Urinary bladder (tissue), 4 donors: ENCODE measurements around the gene PDE1A. TPM values are rescaled to one million over a fixed set of nuclear protein-coding genes. Genes with fewer than 3 reads are reported as not detected.

Experiments
- DNase-seq: peaks from one replicate; pipeline ENCODE4 v3.0.0-alpha.2; 2015; ENCODE audit errors: extremely low spot score
- H3K27ac ChIP-seq: one replicate; pipeline ENCODE4 v1.5.1; 2013; ENCODE audit warnings: low read depth, mild to moderate bottlenecking, moderate library complexity
- H3K36me3 ChIP-seq: one replicate; pipeline ENCODE4 v1.6.1; 2013; ENCODE audit warnings: mild to moderate bottlenecking, moderate library complexity; ENCODE audit not compliant: insufficient read depth
- H3K4me1 ChIP-seq: one replicate; pipeline ENCODE4 v1.6.1; 2013; ENCODE audit warnings: mild to moderate bottlenecking, moderate library complexity; ENCODE audit not compliant: insufficient read depth
- H3K4me3 ChIP-seq: one replicate; pipeline ENCODE4 v1.5.1; 2013; ENCODE audit warnings: low read depth, low read length
- WGBS: extraction: QIAGEN DNeasy Blood & Tissue Kit; methylation state at CpG from one replicate; pipeline ENCODE4 v1.1.7; 2013; 5-methylcytosine and 5-hydroxymethylcytosine counted together
- polyA plus RNA-seq: library from polyadenylated mRNA; stranded (reverse); fragments of 200-250 nt; gene quantifications from one replicate; pipeline ENCODE4 v1.2.3, GENCODE V29; 2013
- total RNA-seq: library from RNA; depleted of rRNA; stranded (reverse); fragments of >200 nt; gene quantifications from one replicate; pipeline ENCODE4 v1.2.3, GENCODE V29; 2014
- donor health status: healthy with polysubstance abuse.
- donor health status: healthy.

The PDE1A gene
- total and polyA plus RNA-seq, 2 donors: 17.1 to 49.9 TPM

DNA sequence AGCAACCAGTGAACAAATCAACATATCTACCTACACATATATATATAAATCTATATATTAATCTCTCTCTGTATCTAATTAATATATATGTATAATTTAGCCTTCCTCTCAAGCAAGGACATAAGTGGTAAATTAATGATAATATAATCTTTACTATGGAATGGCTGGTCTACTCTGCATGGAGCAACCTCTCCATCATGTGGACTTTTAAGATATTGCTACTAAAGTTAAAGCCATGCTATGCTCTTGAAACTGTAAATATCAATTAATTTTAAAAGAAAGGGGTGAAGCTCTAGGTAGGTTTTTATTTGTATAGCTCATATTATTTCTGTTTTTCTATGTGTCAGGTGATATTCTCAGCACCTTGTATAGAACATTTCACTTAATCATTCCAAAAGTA, 294.2 kb downstream of the PDE1A start:
- DNase-seq: no peak
- Histone ChIP-seq H3K4me3 (no peak overlapping the region), H3K27ac (no peak overlapping the region), H3K4me1 (no peaks in the 10 kb centered on the region), H3K36me3 (no peaks in the 10 kb centered on the region)

DNA sequence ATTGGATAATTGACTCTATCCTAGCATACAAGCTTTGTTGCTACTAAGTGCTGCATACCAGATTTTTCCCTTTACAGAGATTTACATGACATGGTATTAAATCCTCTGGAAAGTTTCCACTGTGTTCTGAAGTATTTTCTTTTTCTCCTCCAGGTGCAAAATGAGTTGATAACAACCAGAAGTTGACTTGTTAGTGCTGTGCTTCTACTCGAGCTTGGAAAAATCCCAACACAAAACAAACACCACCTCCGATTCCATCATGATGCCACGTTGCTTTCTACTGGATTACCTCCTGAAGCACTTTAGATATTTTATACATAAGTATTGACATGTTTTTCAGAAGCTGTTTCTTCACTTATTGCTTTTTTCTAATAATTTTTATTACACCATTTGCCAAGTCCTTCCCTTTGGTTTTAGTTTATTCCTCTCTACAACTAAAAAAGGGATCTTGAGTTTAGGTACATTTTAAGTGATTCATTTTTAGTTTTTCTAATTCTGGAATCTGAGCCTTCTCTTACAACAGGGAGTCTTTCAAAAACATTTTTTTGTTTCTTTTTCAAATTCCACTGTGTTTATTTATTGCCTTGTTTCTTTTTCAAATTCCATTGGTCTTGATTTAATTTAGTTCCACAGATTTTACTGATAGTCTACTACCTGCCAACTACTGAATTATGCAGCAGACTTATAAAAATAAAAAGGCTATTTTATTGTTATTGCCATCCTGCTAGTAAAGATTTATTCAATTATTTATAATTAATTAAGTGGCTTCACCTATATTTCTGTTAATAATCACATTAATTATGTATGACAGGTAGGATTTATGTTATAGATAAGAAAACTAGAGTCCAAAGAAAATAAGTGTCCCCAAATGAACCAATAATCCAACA, 297.8 kb downstream of the PDE1A start:
- WGBS: 34% methylated on average over 3 of the region's 3 CpGs
- DNase-seq: no peak

DNA sequence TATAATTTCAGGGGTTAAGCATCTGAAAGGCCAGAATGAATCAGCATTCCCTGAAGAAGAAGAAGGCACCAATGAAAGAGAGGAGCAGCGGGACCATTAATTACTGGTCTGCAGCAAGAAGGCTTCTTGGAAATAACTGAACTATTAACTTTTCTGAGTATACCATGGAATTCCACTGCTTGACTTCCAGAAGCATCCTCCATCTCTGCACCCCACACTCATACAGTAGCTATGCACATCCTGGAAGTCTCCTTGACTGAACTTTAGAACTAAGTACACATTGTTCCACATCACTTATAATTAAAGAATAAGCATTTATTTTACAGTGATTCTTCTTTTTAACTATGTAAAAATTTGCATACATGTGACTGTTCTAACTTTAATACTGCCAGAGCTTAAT, 309.6 kb downstream of the PDE1A start:
- no peaks in the 10 kb centered on the region for H3K36me3 ChIP-seq
- DNase-seq: no peak
- no peak overlapping the region for H3K27ac ChIP-seq
- WGBS: 64% methylated on average over 1 of the region's 1 CpG
- no peak overlapping the region for H3K4me3 ChIP-seq
- no peaks in the 10 kb centered on the region for H3K4me1 ChIP-seq

More for the DNA sequence above, 297.8 kb downstream of the PDE1A start:
- Histone ChIP-seq H3K4me3 (no peak overlapping the region), H3K27ac (no peak overlapping the region), H3K36me3 (no peaks in the 10 kb centered on the region), H3K4me1 (no peaks in the 10 kb centered on the region)

DNA sequence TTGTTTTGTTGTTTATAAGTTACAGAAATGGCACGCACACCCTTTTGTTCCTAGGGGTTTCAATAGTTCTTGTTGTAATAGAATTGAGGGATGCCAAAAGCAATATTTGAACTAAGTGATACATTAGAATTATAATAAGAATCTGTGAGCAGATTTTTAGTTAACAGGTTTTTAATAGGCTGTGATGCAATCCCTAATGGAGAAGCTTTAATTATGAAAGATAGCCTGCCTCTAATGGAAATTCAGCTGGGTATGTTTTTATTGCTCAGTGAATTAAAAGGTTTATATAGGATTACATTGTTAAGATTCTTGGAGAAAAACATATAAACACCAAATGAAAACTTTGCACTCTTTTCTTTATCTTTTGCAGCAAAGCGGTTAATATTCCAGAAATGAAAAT, 310.1 kb downstream of the PDE1A start:
- no peak for DNase-seq
- WGBS: 71% methylated on average over 2 of the region's 2 CpGs
- no peak overlapping the region for H3K27ac ChIP-seq
- no peak overlapping the region for H3K4me3 ChIP-seq
- H3K36me3 ChIP-seq: no peaks in the 10 kb centered on the region
- no peaks in the 10 kb centered on the region for H3K4me1 ChIP-seq

DNA sequence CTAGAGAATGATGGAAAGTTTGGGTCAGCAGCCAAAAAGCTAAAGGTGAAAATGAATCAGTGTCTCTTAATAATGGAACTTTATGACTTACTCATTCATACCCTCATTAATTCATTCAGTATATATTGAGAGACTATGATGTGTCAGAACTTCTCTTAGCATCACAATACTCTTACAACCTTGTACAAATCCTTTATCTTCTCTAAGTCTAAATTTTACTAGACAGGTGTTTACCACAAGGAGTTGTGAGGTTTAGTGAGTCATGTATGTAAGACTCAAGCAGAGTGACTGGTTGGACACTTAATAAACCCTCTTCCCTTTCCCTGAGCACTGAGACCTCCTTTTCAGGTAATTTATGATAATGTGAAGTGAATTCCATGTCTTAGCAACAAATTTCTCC, 311.6 kb downstream of the PDE1A start:
- Histone ChIP-seq H3K4me1 (no peaks in the 10 kb centered on the region), H3K27ac (no peak overlapping the region), H3K36me3 (no peaks in the 10 kb centered on the region), H3K4me3 (no peak overlapping the region)
- DNase-seq: no peak

DNA sequence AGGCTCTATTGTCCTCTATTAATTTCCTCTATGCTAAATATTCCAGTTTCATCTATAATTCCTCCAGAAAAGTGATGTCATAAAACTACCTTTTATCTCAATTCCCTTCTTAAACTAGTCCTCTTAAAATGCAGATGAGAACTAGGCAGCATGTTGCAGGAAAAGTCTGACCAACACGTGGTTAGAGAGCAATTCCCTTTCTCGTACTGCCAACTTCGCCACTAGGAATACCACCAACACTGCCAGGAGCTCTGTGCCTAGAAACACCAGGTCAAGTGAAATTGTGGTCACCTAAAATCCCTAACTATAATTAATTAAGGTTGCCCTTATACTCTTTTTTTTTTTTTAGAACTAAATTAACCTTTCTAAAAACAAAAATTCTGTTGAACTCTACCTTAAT, 313.5 kb downstream of the PDE1A start:
- no peak for DNase-seq
- Histone ChIP-seq H3K4me3 (no peak overlapping the region), H3K27ac (no peak overlapping the region), H3K36me3 (no peaks in the 10 kb centered on the region), H3K4me1 (no peaks in the 10 kb centered on the region)
- 74% methylated on average over 3 of the region's 3 CpGs for WGBS

DNA sequence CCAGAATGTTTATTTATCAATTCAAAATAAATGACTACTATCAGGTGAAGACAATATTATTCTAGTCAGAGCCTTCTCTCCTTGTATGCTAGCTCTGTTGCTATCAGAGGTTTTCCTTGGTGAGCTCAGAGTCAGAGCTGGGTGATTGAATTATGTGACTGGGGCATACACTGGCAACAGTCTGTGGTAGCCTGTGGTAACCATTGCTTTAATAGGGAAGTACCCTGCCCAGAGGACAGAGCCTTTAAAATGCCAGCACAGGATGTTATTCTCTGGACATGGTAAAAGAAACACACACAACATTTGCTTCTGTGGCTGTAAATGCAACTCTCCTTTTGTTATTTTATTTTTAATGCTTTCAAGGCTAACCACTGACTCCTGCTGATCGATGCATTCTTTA, 316.5 kb downstream of the PDE1A start:
- WGBS: 86% methylated on average over 1 of the region's 1 CpG
- Histone ChIP-seq H3K4me3 (no peak overlapping the region), H3K27ac (no peak overlapping the region), H3K36me3 (no peaks in the 10 kb centered on the region), H3K4me1 (no peaks in the 10 kb centered on the region)
- DNase-seq: no peak

DNA sequence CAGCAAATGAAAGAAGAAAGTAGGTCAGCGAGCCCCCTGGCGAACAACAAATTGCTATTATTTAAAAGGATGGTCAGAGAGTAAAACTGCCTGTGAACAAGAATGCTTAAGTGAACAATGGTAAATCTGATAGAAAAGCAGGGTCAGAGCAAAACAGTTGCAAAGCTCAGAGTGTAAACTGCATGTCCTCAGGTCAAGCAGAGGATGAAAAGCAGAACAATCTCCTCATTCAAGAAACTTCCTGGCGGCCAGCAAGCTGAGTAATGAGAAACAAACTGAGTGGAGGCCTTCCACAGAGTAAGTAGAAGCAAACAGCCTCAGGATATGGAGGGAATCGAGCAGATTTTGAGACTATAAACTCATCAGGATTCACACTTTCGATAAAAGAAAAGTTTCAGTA, 323.3 kb downstream of the PDE1A start:
- Histone ChIP-seq H3K4me1 (no peaks in the 10 kb centered on the region), H3K27ac (no peak overlapping the region), H3K4me3 (no peak overlapping the region), H3K36me3 (no peaks in the 10 kb centered on the region)
- 71% methylated on average over 5 of the region's 5 CpGs for WGBS
- no peak for DNase-seq

DNA sequence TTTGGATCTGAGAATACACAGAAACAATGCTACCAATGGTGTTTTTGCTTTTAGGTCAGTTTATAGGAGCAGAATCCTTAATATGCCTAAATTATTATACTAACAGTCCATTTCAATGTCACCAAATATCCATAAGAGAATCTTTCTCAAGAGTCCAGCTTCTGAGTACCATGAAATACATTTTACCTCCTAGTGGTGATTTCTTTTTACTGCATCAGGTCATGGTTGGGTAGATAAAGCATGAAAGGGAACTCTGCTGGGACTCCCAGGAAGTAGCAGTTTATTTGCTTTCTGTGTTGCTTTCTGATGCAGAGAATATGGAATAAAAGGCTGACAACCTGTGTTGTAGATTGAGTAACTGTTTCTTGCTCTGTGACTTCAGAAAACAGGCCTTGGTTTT, 325.6 kb downstream of the PDE1A start:
- no peak for DNase-seq
- Histone ChIP-seq H3K4me1 (no peaks in the 10 kb centered on the region), H3K4me3 (no peak overlapping the region), H3K36me3 (no peaks in the 10 kb centered on the region), H3K27ac (no peak overlapping the region)

DNA sequence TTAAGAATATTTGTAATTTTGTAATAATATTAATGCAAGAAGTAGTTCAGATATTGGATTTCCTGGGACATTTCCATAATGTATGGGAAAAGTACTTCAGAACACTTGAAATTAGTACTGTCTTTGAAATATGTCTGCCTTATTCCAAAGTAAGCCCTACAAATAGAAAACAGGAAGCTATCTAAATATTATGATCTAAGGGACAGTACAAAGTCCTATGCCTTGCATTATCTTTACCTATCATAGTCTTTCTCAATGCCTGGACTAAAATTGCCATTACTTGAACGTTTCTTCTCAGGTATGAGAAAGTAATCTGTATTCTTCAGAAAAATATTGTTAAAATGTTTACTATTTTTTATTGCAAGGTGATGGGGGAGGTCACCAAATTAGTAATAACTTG, 328.2 kb downstream of the PDE1A start:
- H3K27ac ChIP-seq: no peak overlapping the region
- no peak for DNase-seq
- whole genome bisulfite sequencing: 86% methylated on average over 1 of the region's 1 CpG
- H3K36me3 ChIP-seq: no peaks in the 10 kb centered on the region
- no peaks in the 10 kb centered on the region for H3K4me1 ChIP-seq
- no peak overlapping the region for H3K4me3 ChIP-seq

DNA sequence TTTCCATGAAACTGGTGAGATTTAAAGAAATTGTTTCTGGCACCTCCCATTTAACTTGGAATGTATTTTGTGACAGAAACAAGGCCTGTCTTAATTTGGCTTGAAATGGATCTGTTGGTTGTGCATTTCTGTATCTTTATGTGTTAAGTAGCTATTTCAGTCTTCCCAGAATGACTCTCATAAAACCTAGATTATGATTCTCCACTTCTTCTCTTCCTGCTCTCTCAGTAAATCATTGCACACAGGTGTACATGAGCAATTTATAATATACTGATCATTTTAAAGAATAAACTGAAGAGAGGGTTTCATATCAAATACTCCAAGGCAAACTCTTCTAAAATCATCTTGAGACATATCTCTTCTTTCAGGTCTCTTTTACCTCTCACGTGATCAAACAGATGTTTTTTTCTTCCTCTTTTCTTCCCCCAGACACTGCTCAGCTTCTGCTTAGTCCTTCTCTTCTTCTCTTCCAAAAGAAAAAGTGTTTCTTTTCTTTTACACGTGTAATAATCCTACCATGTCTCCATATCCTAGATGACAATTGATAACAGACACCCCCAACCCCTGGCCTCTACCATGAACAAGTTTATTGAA, 329.2 kb downstream of the PDE1A start:
- WGBS: 60% methylated on average over 2 of the region's 2 CpGs
- no peaks in the 10 kb centered on the region for H3K4me1 ChIP-seq
- H3K36me3 ChIP-seq: no peaks in the 10 kb centered on the region
- H3K4me3 ChIP-seq: no peak overlapping the region
- H3K27ac ChIP-seq: no peak overlapping the region
- DNase-seq: no peak

DNA sequence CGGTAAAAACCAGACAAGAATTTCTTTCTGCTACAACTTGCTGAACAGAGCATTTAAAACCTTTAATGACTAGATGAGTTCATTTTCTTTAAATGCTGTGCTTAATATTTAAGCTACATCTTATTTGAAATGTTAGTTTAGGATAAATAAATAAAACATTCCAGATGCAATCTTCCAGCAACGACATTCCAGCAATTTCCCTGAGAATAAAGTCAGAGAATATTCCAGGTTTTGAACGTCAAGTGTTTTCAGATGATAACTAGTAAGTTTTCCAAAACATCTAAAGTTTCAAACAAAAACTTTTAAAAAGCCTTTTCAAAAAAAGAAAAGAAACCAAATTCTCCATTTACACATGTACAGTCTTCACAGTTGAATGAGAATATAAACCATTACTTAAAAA, 336.4 kb downstream of the PDE1A start:
- Histone ChIP-seq H3K4me1 (no peaks in the 10 kb centered on the region), H3K4me3 (no peak overlapping the region), H3K27ac (no peak overlapping the region), H3K36me3 (no peaks in the 10 kb centered on the region)
- WGBS: 38% methylated on average over 3 of the region's 3 CpGs
- DNase-seq: no peak
